SIG-M5 treated with dmso at 0.1 percent for 504 hours (cell line): Measurements from ENCODE around the gene NEXN.
A peak's percentile ranks its signal among the peaks of the same experiment; 100 is the strongest.
"Not testable (repeated sequence)": the region's sequence is repeated elsewhere in the genome, so short reads cannot be mapped to it uniquely, and the experiment has no call there.

ENCODE experiments used
- DNase-seq: peaks from one replicate; lab custom pipeline; 2025; ENCODE audit not compliant: unreplicated experiment; lab: John Stamatoyannopoulos, UW

Gene NEXN

GRCh38 chr1:77905603-77906002, 17.2 kb downstream of the NEXN start:
- no peak for DNase-seq

GRCh38 chr1:77906019-77906545, 17.7 kb downstream of the NEXN start:
- DNase-seq: peak; percentile 58

GRCh38 chr1:77906624-77907023, 18.2 kb downstream of the NEXN start:
- DNase-seq: no peak

GRCh38 chr1:77910116-77910515, 21.7 kb downstream of the NEXN start:
- DNase-seq: no peak

- DNase-seq: not testable (repeated sequence)
Observed at GRCh38 chr1:77918918-77919317, 30.5 kb downstream of the NEXN start.

- DNase-seq: no peak
Observed at GRCh38 chr1:77925518-77925917, 37.1 kb downstream of the NEXN start.

- DNase-seq: no peak
Observed at GRCh38 chr1:77925956-77926355, 37.5 kb downstream of the NEXN start.

DNA sequence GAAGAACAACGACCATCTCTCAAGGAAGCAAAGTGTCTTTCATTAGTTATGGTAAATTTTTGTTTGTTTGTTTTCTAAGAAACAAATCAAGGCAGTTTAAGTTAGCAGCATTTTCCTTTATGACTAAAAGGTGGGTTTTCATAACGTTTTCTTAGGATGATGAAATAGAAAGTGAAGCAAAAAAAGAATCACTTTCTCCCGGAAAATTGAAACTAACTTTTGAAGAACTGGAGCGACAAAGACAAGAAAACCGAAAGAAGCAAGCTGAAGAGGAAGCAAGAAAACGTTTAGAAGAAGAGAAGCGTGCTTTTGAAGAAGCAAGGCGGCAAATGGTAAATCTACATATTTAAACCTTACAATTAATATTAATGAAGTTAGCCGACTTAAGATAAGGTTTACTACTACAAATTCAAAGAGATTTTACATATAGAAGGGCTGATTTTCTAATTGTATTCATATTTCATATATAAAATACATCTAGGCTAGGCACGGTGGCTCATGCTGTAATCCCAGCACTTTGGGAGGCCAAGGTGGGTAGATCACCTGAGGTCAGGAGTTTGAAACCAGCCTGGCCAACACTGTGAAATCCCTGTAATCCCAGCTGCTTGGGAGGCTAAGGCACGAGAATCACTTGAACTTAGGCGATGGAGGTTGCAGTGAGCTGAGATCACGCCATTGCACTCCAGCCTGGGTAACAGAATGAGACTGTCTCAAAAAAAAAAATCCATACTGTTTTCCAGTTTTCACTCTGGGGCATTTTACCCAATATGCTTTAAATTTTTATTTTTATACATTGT, 38.3 kb downstream of the NEXN start:
- peak; percentile 91 for DNase-seq

- DNase-seq: no peak
Observed at GRCh38 chr1:77927414-77927813, 39.0 kb downstream of the NEXN start.

- DNase-seq: no peak
Observed at GRCh38 chr1:77929806-77930205, 41.4 kb downstream of the NEXN start.

DNA sequence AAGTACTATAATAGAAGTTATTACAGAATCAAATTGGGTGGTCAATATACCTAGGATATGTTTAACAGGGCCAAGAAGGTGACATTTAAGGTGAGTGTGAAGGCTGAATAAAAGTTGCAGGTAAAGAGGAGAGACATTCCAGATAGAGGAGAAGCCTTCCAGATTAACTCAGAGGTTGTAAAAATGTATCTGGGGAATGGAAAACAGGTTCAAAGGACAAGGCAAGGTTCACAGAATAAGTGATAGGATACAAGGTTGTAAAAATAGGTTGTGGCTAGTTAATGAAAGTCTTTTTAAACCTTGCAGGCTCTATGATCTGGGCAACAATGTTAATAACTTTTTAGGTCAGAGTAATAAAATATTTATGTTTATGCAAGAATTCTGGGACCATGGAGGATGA, 50.2 kb downstream of the NEXN start:
- no peak for DNase-seq

GRCh38 chr1:77940921-77941570, 52.6 kb downstream of the NEXN start:
- no peak for DNase-seq

DNA sequence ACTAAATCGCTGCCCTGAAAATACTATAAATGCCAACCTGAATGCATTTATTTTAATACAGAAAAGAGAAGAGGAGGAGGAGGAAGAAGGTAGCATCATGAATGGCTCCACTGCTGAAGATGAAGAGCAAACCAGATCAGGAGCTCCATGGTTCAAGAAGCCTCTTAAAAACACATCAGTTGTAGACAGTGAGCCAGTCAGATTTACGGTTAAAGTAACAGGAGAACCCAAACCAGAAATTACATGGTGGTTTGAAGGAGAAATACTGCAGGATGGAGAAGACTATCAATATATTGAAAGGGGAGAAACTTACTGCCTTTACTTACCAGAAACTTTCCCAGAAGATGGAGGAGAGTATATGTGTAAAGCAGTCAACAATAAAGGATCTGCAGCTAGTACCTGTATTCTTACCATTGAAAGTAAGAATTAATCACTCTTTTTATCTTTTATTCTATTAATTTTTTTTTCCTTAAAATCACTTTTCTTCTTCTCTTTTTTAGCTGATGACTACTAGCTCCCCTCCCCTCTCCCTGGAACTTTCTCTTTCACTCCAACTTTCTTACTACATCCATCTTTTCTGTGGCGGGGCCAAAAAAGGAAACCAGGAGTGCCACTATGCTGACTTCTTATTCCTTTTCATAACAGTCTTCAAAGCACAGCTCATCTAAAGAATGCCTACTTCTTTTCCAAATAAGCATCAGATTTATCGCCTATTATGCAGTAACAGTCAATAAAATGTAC, 54.1 kb downstream of the NEXN start:
- no peak for DNase-seq

DNA sequence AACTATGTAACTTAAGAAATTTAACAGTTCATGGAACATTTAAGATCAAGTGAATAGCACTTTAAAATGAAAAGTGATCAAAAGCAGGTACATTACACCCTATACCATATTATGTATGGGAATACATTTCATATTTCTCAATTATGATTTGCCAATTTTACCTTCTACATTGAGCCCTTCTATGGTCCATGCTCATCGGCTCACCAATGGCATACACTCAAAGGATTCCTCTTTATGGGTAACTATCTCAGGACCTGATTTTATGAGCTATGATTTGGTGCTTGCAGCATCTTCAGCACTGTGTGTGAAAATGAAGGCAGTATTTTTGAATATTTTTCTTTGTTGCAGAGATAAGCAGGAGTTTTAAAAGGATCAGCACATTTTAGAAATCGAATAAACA, 56.9 kb downstream of the NEXN start:
- no peak for DNase-seq

DNA sequence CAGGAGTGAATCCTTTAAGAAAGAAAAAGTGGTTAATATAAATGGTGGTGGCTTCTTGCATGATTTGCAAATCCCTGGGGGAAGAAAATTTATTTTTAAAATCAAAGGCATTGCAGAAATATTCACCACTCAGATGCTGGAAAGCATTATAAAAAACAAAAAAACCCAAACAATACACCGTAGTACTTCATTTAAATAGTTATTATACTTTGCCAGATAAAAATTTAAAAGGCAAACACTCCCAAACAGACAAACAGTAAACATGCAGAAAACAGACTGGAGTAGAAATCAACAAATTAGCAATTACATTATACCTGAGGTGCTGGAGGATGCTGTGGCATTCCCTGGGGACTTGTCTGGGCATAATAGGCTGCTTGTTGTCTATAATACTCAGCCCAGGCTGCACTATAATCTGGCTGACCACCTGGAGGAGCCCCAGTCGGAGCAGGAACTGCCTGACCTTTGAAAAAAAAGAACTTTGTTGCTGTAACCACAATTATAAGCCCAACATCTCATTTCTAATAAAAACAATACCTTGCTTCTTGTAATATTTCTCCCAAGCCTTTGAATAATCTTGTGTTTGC, 60.5 kb downstream of the NEXN start:
- DNase-seq: no peak

DNA sequence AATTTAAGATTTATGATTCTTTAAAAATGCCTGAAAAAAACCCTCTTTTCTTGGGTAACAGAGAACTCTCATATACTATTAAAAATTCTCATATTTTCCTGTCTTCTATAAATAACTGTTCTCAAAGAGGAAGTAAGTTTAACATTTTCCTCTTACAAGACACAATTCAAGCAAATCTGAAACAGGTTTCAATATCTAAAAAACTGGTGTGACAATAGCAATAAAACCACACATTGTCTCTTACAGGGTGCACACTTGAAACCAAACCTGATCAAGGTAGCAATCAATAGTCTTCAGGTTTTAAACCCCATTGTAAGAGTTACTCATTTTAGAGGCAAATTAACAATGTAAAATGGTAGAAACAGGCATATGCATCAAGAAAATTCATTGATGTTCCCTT, 62.4 kb downstream of the NEXN start:
- DNase-seq: peak; percentile 23

GRCh38 chr1:77951328-77951727, 62.9 kb downstream of the NEXN start:
- no peak for DNase-seq

DNA sequence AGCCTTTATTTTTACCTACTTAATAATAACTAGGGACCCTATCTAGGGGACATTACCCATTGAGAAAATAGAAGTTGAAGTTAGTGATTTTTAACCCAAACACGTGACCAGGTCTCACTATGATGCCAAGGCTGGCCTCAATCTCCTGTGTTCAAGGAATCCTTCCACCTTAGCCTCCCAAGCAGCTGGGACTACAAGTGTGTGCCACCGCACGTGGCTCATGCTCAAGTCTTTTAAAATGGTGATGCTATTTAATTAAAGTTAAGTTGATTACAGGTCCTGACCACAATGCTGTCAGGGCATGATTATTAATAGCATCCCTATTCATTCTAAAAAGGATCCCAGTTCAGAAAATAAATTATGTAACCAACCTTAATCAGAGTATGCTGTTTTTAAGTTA, 65.5 kb downstream of the NEXN start:
- no peak for DNase-seq

- no peak for DNase-seq
Observed at GRCh38 chr1:77954521-77954920, 66.1 kb downstream of the NEXN start.

- no peak for DNase-seq
Observed at GRCh38 chr1:77955709-77956108, 67.3 kb downstream of the NEXN start.

- DNase-seq: no peak
Observed at GRCh38 chr1:77956464-77956863, 68.0 kb downstream of the NEXN start.
